MM.1S (cell line): ENCODE results near the gene TCF12.

ENCODE experiments used
- DNase-seq: peaks from one replicate; pipeline ENCODE4 v3.0.0-alpha.2; 2015
- H2AFZ ChIP-seq: fragments of 300-600 bp; sonication (generic); 2 replicates; pipeline ENCODE4 v1.6.0; 2016; ENCODE audit warnings: antibody characterized with exemption, low read length
- H3F3A ChIP-seq: fragments of 300-600 bp; sonication (generic); 2 replicates; pipeline ENCODE4 v1.6.1; 2016; ENCODE audit warnings: mild to moderate bottlenecking, antibody characterized with exemption, low read length, moderate library complexity, mixed read lengths; ENCODE audit not compliant: insufficient read depth
- H3K27ac ChIP-seq: fragments of 300-600 bp; sonication (generic); 2 replicates; pipeline ENCODE4 v1.5.1; 2016; ENCODE audit warnings: mild to moderate bottlenecking, low read length
- H3K27me3 ChIP-seq: fragments of 300-600 bp; sonication (generic); replicated peaks from 2 replicates; pipeline ENCODE4 v1.6.0; 2016; ENCODE audit warnings: low read length; ENCODE audit not compliant: insufficient read depth
- H3K36me3 ChIP-seq: fragments of 300-600 bp; sonication (generic); replicated peaks from 2 replicates; pipeline ENCODE4 v1.6.1; 2016; ENCODE audit warnings: mild to moderate bottlenecking, low read length, mixed read lengths; ENCODE audit not compliant: insufficient read depth
- H3K4me1 ChIP-seq: fragments of 300-600 bp; sonication (generic); 2 replicates; pipeline ENCODE4 v1.6.1; 2016; ENCODE audit warnings: low read length, mixed read lengths
- H3K4me2 ChIP-seq: fragments of 300-600 bp; sonication (generic); 2 replicates; pipeline ENCODE4 v1.6.0; 2016; ENCODE audit warnings: low read depth, low read length
- H3K4me3 ChIP-seq: fragments of 300-600 bp; sonication (generic); 2 replicates; pipeline ENCODE4 v1.5.1; 2016; ENCODE audit warnings: low read length, mixed read lengths
- H3K79me2 ChIP-seq: fragments of 300-600 bp; sonication (generic); 2 replicates; pipeline ENCODE4 v1.6.1; 2016; ENCODE audit warnings: mixed run types, low read length, mixed read lengths
- H3K9ac ChIP-seq: fragments of 300-600 bp; sonication (generic); 2 replicates; pipeline ENCODE4 v1.6.1; 2016; ENCODE audit warnings: low read length, mixed read lengths
- H3K9me2 ChIP-seq: fragments of 300-600 bp; sonication (generic); replicated peaks from 2 replicates; pipeline ENCODE4 v1.6.1; 2016; ENCODE audit warnings: mild to moderate bottlenecking, low read length, mixed read lengths; ENCODE audit not compliant: insufficient read depth
- H3K9me3 ChIP-seq: fragments of 300-600 bp; sonication (generic); replicated peaks from 2 replicates; pipeline ENCODE4 v1.6.1; 2016; ENCODE audit warnings: mild to moderate bottlenecking, low read length, mixed read lengths; ENCODE audit not compliant: insufficient read depth
- H4K20me1 ChIP-seq: fragments of 300-600 bp; sonication (generic); 2 replicates; pipeline ENCODE4 v1.6.1; 2016; ENCODE audit warnings: mild to moderate bottlenecking, low read length, moderate library complexity, mixed read lengths; ENCODE audit not compliant: insufficient read depth
- EZH2 ChIP-seq: fragments of 300-600 bp; sonication (generic); optimal IDR thresholded peaks from 2 replicates; pipeline ENCODE3; 2017; ENCODE audit warnings: low read depth, mild to moderate bottlenecking, antibody characterized with exemption, low read length, mixed read lengths
- EZH2phosphoT487 ChIP-seq: fragments of 300-600 bp; sonication (generic); IDR thresholded peaks from 2 replicates; pipeline ENCODE4 v1.6.1; 2018; ENCODE audit warnings: antibody characterized with exemption, low read length
- TF ChIP-seq, protein P1 (sequence below): fragments of 300-600 bp; sonication (generic); IDR thresholded peaks from 2 replicates; pipeline ENCODE4 v1.5.1; 2016; ENCODE audit warnings: antibody characterized with exemption, low read length, mixed read lengths

The TCF12 gene

DNA sequence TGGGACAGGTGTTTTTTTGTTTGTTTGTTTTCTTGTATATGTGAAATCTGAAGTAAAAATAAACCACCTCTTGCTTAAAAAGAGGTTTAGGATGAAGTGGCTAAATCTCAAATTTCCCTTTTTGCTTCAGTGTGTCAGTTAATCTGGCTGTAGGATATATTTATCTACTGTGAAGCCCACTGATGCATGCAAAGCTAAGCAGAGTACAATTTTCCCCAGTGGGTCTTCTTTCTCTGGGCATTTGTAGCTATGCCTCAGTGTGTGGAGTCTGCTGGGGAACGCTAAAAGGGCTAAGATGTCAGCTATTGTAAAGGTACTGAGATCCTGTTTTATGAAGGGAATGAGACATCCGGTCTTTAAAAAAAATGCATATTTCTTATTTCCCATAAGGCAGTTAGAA is 190.6 kb downstream of the TCF12 start:
- no peaks in the 10 kb centered on the region for H3K9me2 ChIP-seq
- H4K20me1 ChIP-seq, result no peaks in the 10 kb centered on the region
- no peaks in the 10 kb centered on the region for H3K4me1 ChIP-seq
- no peaks in the 10 kb centered on the region for H3K36me3 ChIP-seq
- H3K27ac ChIP-seq, result no peak overlapping the region
- H3F3A ChIP-seq, result no peaks in the 10 kb centered on the region
- H3K4me3 ChIP-seq, result no peak overlapping the region
- TF ChIP-seq EZH2 (no peak), EZH2phosphoT487 (no peak)
- TF ChIP-seq, protein P1, sequence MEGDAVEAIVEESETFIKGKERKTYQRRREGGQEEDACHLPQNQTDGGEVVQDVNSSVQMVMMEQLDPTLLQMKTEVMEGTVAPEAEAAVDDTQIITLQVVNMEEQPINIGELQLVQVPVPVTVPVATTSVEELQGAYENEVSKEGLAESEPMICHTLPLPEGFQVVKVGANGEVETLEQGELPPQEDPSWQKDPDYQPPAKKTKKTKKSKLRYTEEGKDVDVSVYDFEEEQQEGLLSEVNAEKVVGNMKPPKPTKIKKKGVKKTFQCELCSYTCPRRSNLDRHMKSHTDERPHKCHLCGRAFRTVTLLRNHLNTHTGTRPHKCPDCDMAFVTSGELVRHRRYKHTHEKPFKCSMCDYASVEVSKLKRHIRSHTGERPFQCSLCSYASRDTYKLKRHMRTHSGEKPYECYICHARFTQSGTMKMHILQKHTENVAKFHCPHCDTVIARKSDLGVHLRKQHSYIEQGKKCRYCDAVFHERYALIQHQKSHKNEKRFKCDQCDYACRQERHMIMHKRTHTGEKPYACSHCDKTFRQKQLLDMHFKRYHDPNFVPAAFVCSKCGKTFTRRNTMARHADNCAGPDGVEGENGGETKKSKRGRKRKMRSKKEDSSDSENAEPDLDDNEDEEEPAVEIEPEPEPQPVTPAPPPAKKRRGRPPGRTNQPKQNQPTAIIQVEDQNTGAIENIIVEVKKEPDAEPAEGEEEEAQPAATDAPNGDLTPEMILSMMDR, result no peak
- no peaks in the 10 kb centered on the region for H3K27me3 ChIP-seq
- no peak overlapping the region for H2AFZ ChIP-seq
- no peak for DNase-seq
- H3K4me2 ChIP-seq, result no peak overlapping the region
- no peaks in the 10 kb centered on the region for H3K79me2 ChIP-seq
- no peaks in the 10 kb centered on the region for H3K9me3 ChIP-seq
- H3K9ac ChIP-seq, result no peak overlapping the region

DNA sequence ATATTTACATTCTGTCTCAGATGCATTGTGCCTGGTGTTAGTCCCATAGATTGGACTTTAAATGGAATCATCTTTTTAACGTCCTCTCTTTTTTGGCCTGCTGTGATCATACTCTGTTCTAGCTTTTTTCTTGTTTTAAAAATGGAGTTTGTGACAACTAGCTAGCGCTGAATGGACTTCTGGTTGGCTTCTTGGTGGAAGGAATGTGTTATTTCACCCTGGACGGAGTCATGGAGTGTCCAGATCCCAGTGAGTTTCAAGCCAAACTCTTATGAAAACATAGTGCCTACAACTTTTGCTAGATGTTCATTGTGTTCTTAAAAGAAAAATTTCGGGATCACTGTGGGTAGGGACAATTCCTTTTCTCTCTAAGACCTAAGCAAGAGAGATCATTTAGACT is 192.6 kb downstream of the TCF12 start:
- no peaks in the 10 kb centered on the region for H3F3A ChIP-seq
- no peaks in the 10 kb centered on the region for H3K79me2 ChIP-seq
- no peak overlapping the region for H3K27ac ChIP-seq
- no peak overlapping the region for H3K4me3 ChIP-seq
- no peaks in the 10 kb centered on the region for H4K20me1 ChIP-seq
- H2AFZ ChIP-seq, result no peak overlapping the region
- H3K4me2 ChIP-seq, result no peak overlapping the region
- no peaks in the 10 kb centered on the region for H3K4me1 ChIP-seq
- TF ChIP-seq, protein P1, result no peak
- TF ChIP-seq EZH2 (no peak), EZH2phosphoT487 (no peak)
- no peaks in the 10 kb centered on the region for H3K9me2 ChIP-seq
- H3K27me3 ChIP-seq, result no peaks in the 10 kb centered on the region
- no peaks in the 10 kb centered on the region for H3K36me3 ChIP-seq
- no peak for DNase-seq
- H3K9me3 ChIP-seq, result no peaks in the 10 kb centered on the region
- H3K9ac ChIP-seq, result no peak overlapping the region

DNA sequence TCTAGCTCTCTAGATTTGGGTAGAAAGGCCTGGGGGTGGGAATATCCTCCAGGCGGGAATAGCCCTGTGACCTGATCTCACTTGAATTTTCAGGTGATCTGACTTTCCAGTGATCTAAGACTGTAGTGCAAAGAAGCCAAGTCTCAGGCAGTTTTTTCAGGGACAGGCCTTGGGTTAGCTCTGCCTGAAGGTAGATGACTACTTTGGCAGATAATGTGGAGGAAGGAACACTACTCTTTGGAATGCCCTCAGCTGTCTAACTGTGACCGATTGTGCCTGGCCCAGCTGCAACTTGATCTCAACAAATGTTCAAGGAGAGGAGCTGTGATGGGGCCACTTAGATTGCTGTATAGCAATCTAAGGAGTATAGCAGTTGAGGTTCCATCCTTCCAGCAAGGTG is 193.7 kb downstream of the TCF12 start:
- H3F3A ChIP-seq, result no peaks in the 10 kb centered on the region
- H2AFZ ChIP-seq, result no peak overlapping the region
- no peak for DNase-seq
- no peaks in the 10 kb centered on the region for H3K79me2 ChIP-seq
- no peak overlapping the region for H3K4me2 ChIP-seq
- H3K4me3 ChIP-seq, result no peak overlapping the region
- H3K4me1 ChIP-seq, result no peaks in the 10 kb centered on the region
- TF ChIP-seq EZH2 (no peak), EZH2phosphoT487 (no peak)
- TF ChIP-seq, protein P1, result no peak
- H3K27ac ChIP-seq, result no peak overlapping the region
- H4K20me1 ChIP-seq, result no peaks in the 10 kb centered on the region
- H3K9me2 ChIP-seq, result no peaks in the 10 kb centered on the region
- no peaks in the 10 kb centered on the region for H3K27me3 ChIP-seq
- H3K9me3 ChIP-seq, result no peaks in the 10 kb centered on the region
- H3K9ac ChIP-seq, result no peak overlapping the region
- no peaks in the 10 kb centered on the region for H3K36me3 ChIP-seq

DNA sequence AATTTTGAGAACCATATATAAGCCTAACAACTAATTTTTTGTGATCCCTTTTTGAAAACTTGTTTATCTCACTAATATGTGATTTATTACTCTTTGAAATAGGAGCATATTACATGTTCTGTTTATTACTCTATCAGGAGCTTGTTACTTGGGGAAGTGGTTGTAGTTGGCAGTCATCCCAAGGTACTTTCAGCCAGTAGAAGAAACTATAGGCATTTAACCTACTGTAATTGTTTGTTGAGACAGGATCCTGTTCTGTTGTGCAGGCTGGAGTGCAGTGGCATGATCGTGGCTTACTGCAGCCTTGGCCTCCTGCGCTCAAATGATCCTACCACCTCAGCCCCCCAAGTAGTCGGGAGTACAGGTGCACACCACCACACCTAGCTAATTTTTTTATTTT is 195.6 kb downstream of the TCF12 start:
- H3K4me1 ChIP-seq, result peaks cover 11% of the 10 kb centered on the region
- H3K4me2 ChIP-seq, result no peak overlapping the region
- no peak for DNase-seq
- H3K9me2 ChIP-seq, result no peaks in the 10 kb centered on the region
- H4K20me1 ChIP-seq, result no peaks in the 10 kb centered on the region
- H3F3A ChIP-seq, result no peaks in the 10 kb centered on the region
- no peak overlapping the region for H2AFZ ChIP-seq
- no peaks in the 10 kb centered on the region for H3K79me2 ChIP-seq
- no peak overlapping the region for H3K27ac ChIP-seq
- TF ChIP-seq, protein P1, result no peak
- TF ChIP-seq EZH2phosphoT487, result no peak
- TF ChIP-seq EZH2, result no peak
- no peaks in the 10 kb centered on the region for H3K9me3 ChIP-seq
- no peaks in the 10 kb centered on the region for H3K27me3 ChIP-seq
- H3K9ac ChIP-seq, result no peak overlapping the region
- H3K36me3 ChIP-seq, result no peaks in the 10 kb centered on the region
- H3K4me3 ChIP-seq, result no peak overlapping the region
